Right lobe of liver (tissue), 6 donors: ENCODE data around the gene DNA2. TPM values are rescaled to one million over a fixed set of nuclear protein-coding genes. Genes with fewer than 3 reads are reported as not detected.
"Not testable (repeated sequence)": the region's sequence is repeated elsewhere in the genome, so short reads cannot be mapped to it uniquely, and the experiment has no call there.

ENCODE experiments used
- ATAC-seq, 4 donors: fragments of 200-7000 bp; cut with Tn5 transposase; one replicate each; pipeline ENCODE4 v1.9.1; 2020; ENCODE audit warnings: mild to moderate bottlenecking in 4 of 4, moderate library complexity in 4 of 4
- DNase-seq, 3 donors: peaks; one replicate each; pipeline ENCODE4 v3.0.0-alpha.2; 2020
- H3K27ac ChIP-seq, 3 donors: fragments of 200-600 bp; one replicate each; pipeline ENCODE4 v1.8.0; 2022
- H3K27me3 ChIP-seq, 2 donors: fragments of 200-600 bp; one replicate each; pipeline ENCODE4 v1.8.0; 2022
- H3K36me3 ChIP-seq, 4 donors: fragments of 200-600 bp; sonication (generic) in 1 of 4; one replicate each; pipeline versions ENCODE4 v1.5.1 to v1.8.0; 2017 to 2022; ENCODE audit warnings: control low read depth in 1 of 4
- H3K4me1 ChIP-seq, 4 donors: fragments of 200-600 bp; sonication (generic) in 1 of 4; one replicate each; pipeline versions ENCODE4 v1.5.1 to v1.8.0; 2017 to 2022; ENCODE audit warnings: control low read depth in 1 of 4
- H3K4me3 ChIP-seq, 3 donors: fragments of 200-600 bp; one replicate each; pipeline ENCODE4 v1.8.0; 2022
- H3K9me3 ChIP-seq, 4 donors: fragments of 200-600 bp; sonication (generic) in 1 of 4; one replicate each; pipeline versions ENCODE4 v1.5.1 to v1.8.0; 2017 to 2022; ENCODE audit warnings: control low read depth in 1 of 4
- POLR2A ChIP-seq: fragments of 450-650 bp; IDR thresholded peaks from one replicate; pipeline ENCODE4 v1.6.1; 2017; ENCODE audit warnings: antibody characterized with exemption, mild to moderate bottlenecking
- WGBS: methylation state at CpG from one replicate; pipeline ENCODE4 v1.1.6; 2018; ENCODE audit warnings: low coverage, low lambda C conversion rate; ENCODE audit not compliant: insufficient coverage; ENCODE audit errors: missing lambda C conversion rate; 5-methylcytosine and 5-hydroxymethylcytosine counted together
- intact Hi-C, 2 donors: fragments of 100-400 bp; cut with DNase I; formaldehyde crosslinking; loops; one replicate each; pipeline versions ENCODE4 v1.11.2 to v1.14.1; 2022
- total RNA-seq, 6 experiments: library from RNA; depleted of rRNA in 2 of 6; stranded (reverse); fragments of >200 nt in 2 of 6; fragmentation: NEBNext Ultra II Directional in 3 of 6; extraction: Animal tissue kit (Norgen Biotek cat#: 25700) in 3 of 6; gene quantifications; one replicate each; pipeline versions ENCODE4 v1.1.0 to v1.2.4, GENCODE V29; 2016 to 2023
- TF ChIP-seq, protein P1 (sequence below), 4 donors: fragments of 200-600 bp in 3 of 4; fragments of 450-650 bp in 1 of 4; IDR thresholded peaks; one replicate each; pipeline versions ENCODE4 v1.5.1 to v1.8.0; 2016 to 2022; ENCODE audit warnings: antibody characterized with exemption in 4 of 4, mild to moderate bottlenecking in 2 of 4
- donor health status: DM: no; HTN: yes; CAD: no.
- donor health status: DM: no; HTN: no; CAD: no.
- donor health status: DM: no; HTN: no; CAD: no.
- donor health status: DM: no; HTN: yes; CAD: no.
- donor health status: DM: no; HTN: yes; CAD: no.

Gene DNA2
- total RNA-seq, 6 experiments from 2014 or later = 2.6 to 18.9 (median 3.8) TPM

DNA sequence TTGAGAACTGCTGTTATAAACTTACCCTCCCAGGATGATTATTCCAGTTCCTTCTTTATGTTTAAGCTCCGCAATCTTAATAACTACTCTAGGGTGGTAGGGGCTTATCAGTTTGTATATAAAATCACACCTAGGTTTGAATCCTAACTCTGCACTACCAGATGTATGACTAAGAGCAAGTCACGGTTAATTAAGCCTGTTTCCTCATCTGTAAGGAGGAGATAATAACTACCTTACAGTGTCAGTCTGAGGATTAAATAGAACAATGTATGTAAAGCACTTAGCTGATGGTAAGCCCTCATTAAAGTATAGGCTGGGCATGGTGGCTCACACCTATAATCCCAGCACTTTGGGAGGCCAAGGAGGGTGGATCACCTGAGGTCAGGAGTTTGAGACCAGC is 9.2 kb downstream of the DNA2 start:
- no peaks in the 10 kb centered on the region for H3K4me1 ChIP-seq
- no peak for TF ChIP-seq POLR2A
- TF ChIP-seq, protein P1, sequence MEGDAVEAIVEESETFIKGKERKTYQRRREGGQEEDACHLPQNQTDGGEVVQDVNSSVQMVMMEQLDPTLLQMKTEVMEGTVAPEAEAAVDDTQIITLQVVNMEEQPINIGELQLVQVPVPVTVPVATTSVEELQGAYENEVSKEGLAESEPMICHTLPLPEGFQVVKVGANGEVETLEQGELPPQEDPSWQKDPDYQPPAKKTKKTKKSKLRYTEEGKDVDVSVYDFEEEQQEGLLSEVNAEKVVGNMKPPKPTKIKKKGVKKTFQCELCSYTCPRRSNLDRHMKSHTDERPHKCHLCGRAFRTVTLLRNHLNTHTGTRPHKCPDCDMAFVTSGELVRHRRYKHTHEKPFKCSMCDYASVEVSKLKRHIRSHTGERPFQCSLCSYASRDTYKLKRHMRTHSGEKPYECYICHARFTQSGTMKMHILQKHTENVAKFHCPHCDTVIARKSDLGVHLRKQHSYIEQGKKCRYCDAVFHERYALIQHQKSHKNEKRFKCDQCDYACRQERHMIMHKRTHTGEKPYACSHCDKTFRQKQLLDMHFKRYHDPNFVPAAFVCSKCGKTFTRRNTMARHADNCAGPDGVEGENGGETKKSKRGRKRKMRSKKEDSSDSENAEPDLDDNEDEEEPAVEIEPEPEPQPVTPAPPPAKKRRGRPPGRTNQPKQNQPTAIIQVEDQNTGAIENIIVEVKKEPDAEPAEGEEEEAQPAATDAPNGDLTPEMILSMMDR (IDR thresholded peaks at IDR 0.05) = no peak
- no peaks in the 10 kb centered on the region for H3K9me3 ChIP-seq
- no peaks in the 10 kb centered on the region for H3K27me3 ChIP-seq
- H3K27ac ChIP-seq = no peak overlapping the region
- no peak for ATAC-seq
- intact Hi-C loops = no loop called here
- H3K4me3 ChIP-seq = no peak overlapping the region
- 89% methylated on average over 2 of the region's 2 CpGs for WGBS
- no peak for DNase-seq
- H3K36me3 ChIP-seq = peaks cover 0 to 30% (median 0%) of the 10 kb centered on the region in 4 donors

DNA sequence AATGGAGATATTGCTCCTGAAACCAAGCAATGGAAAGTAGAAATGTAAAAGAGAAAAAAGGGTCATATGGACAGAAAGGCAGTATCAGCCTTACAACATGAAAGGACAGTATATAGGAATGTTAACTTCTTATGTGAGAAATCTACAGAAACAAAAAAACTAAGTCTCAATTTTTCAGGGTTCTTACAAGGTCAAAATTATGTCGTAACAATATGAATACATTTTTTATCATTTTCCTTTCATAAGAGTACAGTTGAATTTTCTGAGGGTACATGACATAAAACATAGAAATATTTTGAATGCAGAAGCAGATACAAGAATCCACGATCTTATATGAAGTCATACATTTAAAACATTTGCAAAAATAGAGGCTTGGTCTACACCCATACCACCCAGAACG is 10.7 kb downstream of the DNA2 start:
- 92% methylated on average over 3 of the region's 3 CpGs for WGBS
- Histone ChIP-seq H3K9me3 (no peaks in the 10 kb centered on the region), H3K27ac (no peak overlapping the region), H3K36me3 (peaks cover 0 to 27% (median 0%) of the 10 kb centered on the region in 4 donors), H3K4me3 (no peak overlapping the region), H3K4me1 (no peaks in the 10 kb centered on the region), H3K27me3 (no peaks in the 10 kb centered on the region)
- TF ChIP-seq, protein P1 (IDR thresholded peaks at IDR 0.05) = no peak
- no peak for TF ChIP-seq POLR2A
- intact Hi-C loops = no loop called here
- no peak for DNase-seq
- no peak for ATAC-seq

DNA sequence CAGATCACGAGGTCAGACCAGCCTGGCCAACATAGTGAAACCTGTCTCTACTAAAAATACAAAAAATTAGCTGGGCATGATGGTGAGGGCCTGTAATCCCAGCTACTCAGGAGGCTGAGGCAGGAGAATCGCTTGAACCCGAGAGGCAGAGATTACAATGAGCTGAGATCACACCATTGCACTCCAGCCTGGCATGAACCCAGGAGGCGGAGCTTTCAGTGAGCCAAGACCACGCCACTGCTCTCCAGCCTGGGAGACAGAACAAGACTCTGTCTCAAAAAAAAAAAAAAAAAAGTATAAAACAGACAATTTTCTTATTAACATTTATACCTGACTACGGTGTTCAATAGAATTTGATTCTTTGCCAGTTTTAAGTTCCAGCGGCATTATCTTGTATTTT is 22.1 kb downstream of the DNA2 start:
- H3K4me3 ChIP-seq, intact Hi-C loops, H3K27ac ChIP-seq, H3K27me3 ChIP-seq, H3K9me3 ChIP-seq, ATAC-seq, H3K4me1 ChIP-seq: not testable (repeated sequence)
- peaks cover 0 to 11% (median 0%) of the 10 kb centered on the region in 4 donors for H3K36me3 ChIP-seq
- peak in 1 of 3 donors; percentile 24 for DNase-seq
- 81% methylated on average over 4 of the region's 7 CpGs for WGBS

DNA sequence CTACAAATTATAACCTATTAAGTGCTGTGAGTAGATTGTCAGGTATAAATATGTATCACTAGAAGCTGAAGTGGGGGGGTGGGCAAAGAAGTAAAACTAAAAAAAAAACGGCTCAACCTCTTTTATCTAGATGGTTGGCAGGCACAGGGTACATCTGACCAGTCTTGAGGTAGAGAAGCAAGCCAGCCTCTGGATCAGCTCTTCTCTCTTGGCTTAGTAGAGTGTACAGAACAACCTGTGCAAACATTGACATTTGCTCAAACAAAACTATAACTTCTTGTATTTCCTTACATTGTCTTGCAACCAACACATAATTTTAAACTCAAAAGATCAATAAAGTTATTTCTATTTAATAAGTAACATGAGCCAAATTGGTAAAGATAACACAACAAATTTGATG is 25.6 kb downstream of the DNA2 start:
- no peak for TF ChIP-seq POLR2A
- TF ChIP-seq, protein P1 (IDR thresholded peaks at IDR 0.05) = no peak
- Histone ChIP-seq H3K4me1 (no peaks in the 10 kb centered on the region), H3K9me3 (no peaks in the 10 kb centered on the region), H3K36me3 (peaks cover 0 to 4% (median 0%) of the 10 kb centered on the region in 4 donors), H3K27ac (no peak overlapping the region), H3K4me3 (no peak overlapping the region), H3K27me3 (no peaks in the 10 kb centered on the region)
- DNase-seq = no peak
- intact Hi-C loops = no loop called here
- no peak for ATAC-seq
- 71% methylated on average over 1 of the region's 1 CpG for WGBS

DNA sequence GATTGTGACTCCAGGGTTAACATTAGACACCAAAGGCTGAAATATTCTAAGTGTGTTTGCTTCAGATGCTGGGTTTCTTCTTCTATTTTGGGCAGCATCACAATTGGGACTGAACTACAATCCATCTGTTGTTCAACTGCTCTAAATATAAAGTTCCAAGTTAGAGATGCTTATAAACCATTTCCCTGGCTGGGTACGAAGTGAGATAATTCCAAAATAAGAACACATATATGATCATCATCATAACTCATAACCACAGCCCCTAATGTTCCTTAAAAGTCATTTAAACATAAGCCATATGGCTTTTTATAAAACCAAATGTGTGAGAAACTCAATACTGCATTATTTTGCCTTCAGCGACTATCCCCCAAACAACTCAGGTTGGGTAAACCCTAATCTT is 28.8 kb downstream of the DNA2 start:
- no peak for TF ChIP-seq POLR2A
- intact Hi-C loops = no loop called here
- no peaks in the 10 kb centered on the region for H3K4me1 ChIP-seq
- H3K9me3 ChIP-seq = no peaks in the 10 kb centered on the region
- H3K4me3 ChIP-seq = no peak overlapping the region
- no peaks in the 10 kb centered on the region for H3K27me3 ChIP-seq
- no peak for DNase-seq
- H3K36me3 ChIP-seq = peaks cover 0 to 9% (median 0%) of the 10 kb centered on the region in 4 donors
- ATAC-seq = no peak
- no peak overlapping the region for H3K27ac ChIP-seq
- 100% methylated on average over 2 of the region's 2 CpGs for WGBS

DNA sequence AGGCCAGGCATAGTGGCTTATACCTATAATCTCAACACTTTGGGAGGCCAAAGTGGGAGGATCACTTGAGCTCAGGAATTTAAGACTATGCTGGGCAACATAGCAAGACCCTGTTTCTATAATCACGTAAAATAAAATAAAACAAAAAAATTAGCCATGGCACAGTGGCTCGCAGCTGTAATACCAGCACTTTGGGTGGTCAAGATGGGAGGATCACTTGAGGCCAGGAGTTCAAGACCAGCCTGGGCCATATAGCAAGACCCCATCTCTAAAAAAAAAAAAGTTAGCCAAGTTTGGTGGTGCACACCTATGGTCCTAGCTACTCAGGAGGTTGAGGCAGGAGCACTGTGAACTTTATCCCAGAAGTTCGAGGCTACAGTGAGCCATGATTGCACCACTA is 30.9 kb downstream of the DNA2 start:
- WGBS = 100% methylated on average over 2 of the region's 3 CpGs
- intact Hi-C loops = no loop called here

More for the DNA sequence above, 30.9 kb downstream of the DNA2 start:
- Histone ChIP-seq H3K27me3 (no peaks in the 10 kb centered on the region), H3K4me1 (no peaks in the 10 kb centered on the region), H3K27ac (no peak overlapping the region), H3K9me3 (no peaks in the 10 kb centered on the region), H3K4me3 (no peak overlapping the region), H3K36me3 (peaks cover 0 to 18% (median 0%) of the 10 kb centered on the region in 4 donors)
- DNase-seq (no peak), ATAC-seq (no peak)
- TF ChIP-seq POLR2A = no peak
- TF ChIP-seq, protein P1 (IDR thresholded peaks at IDR 0.05) = no peak
